GM12875 (cell line): Measurements from ENCODE around the gene CNR2.
"Not testable (repeated sequence)": the region's sequence is repeated elsewhere in the genome, so short reads cannot be mapped to it uniquely, and the experiment has no call there.

Experiments
- H3K4me3 ChIP-seq: one replicate; pipeline ENCODE4 v1.5.1; 2011; ENCODE audit warnings: low read depth, low read length, control low read depth
- CTCF ChIP-seq: IDR thresholded peaks from 2 replicates; pipeline ENCODE4 v1.5.1; 2011; ENCODE audit warnings: low read depth, mild to moderate bottlenecking, control low read depth, inconsistent platforms, low read length, moderate library complexity, borderline replicate concordance; ENCODE audit not compliant: insufficient read depth

CNR2 gene

GRCh38 chr1:23867542-23867894 lies 45.6 kb downstream of the CNR2 start:
- H3K4me3 ChIP-seq, result peak overlapping the region; percentile 97
- TF ChIP-seq CTCF, result no peak

GRCh38 chr1:23865543-23865930 lies 47.6 kb downstream of the CNR2 start:
- no peak for TF ChIP-seq CTCF
- H3K4me3 ChIP-seq, result no peak overlapping the region

GRCh38 chr1:23864801-23865542 lies 48.2 kb downstream of the CNR2 start:
- H3K4me3 ChIP-seq, result no peak overlapping the region

GRCh38 chr1:23862640-23863039 lies 50.5 kb downstream of the CNR2 start:
- H3K4me3 ChIP-seq, result no peak overlapping the region
- no peak for TF ChIP-seq CTCF

More at GRCh38 chr1:23864801-23865542, 48.2 kb downstream of the CNR2 start:
- TF ChIP-seq CTCF, result no peak

- no peak overlapping the region for H3K4me3 ChIP-seq
- TF ChIP-seq CTCF, result no peak
Measured at GRCh38 chr1:23854568-23854967, 58.6 kb downstream of the CNR2 start.

- H3K4me3 ChIP-seq, result not testable (repeated sequence)
Measured at GRCh38 chr1:23853124-23853523, 60.0 kb downstream of the CNR2 start.

GRCh38 chr1:23851406-23851805 lies 61.8 kb downstream of the CNR2 start:
- not testable (repeated sequence) for H3K4me3 ChIP-seq

GRCh38 chr1:23848673-23849616 lies 64.2 kb downstream of the CNR2 start:
- no peak for TF ChIP-seq CTCF
- H3K4me3 ChIP-seq, result no peak overlapping the region

GRCh38 chr1:23847482-23848095 lies 65.6 kb downstream of the CNR2 start:
- H3K4me3 ChIP-seq, result not testable (repeated sequence)
